Stimulated activated CD8-positive, alpha-beta memory T cell treated with anti-CD3 and anti-CD28 coated beads, Interleukin-4, amount 100 ng/mL, for 24 hours (primary cell): Measurements from ENCODE around the gene SULT2A1.
A peak's percentile ranks its signal among the peaks of the same experiment; 100 is the strongest.
"Not testable (repeated sequence)": the region's sequence is repeated elsewhere in the genome, so short reads cannot be mapped to it uniquely, and the experiment has no call there.

Source experiments
- DNase-seq: peaks from one replicate; pipeline ENCODE4 v3.0.0-alpha.2; 2020; ENCODE audit warnings: low read depth

Gene SULT2A1, protein sequence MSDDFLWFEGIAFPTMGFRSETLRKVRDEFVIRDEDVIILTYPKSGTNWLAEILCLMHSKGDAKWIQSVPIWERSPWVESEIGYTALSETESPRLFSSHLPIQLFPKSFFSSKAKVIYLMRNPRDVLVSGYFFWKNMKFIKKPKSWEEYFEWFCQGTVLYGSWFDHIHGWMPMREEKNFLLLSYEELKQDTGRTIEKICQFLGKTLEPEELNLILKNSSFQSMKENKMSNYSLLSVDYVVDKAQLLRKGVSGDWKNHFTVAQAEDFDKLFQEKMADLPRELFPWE

DNA sequence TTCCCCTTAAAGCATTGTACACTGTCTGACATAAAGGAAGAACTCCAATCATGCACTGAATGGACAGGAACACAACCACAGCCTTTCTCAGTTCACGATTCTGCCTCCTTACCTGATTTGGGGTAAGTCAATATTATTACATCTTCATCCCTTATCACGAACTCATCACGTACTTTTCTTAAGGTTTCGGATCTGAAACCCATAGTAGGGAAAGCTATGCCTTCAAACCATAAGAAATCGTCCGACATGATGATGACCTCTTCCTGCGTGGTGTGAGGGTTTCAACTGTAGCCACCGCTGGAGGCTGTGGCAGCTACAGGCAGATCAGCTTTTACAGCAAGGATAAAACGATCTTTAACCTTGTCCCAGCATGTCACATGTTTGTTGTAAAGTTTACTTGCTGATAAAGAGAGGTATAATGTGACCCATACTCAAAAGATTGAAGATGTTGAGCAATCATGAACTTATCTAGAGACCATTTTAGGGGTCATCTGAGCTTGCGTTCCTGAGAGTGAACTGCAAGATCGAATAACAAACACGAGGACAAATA lies at the start of gene SULT2A1:
TSS of gene SULT2A1 (minus strand) at position 306 of the 550 bp plus-strand sequence. CDS start at position 248, 58 bp downstream.
- DNase-seq: no peak

DNA sequence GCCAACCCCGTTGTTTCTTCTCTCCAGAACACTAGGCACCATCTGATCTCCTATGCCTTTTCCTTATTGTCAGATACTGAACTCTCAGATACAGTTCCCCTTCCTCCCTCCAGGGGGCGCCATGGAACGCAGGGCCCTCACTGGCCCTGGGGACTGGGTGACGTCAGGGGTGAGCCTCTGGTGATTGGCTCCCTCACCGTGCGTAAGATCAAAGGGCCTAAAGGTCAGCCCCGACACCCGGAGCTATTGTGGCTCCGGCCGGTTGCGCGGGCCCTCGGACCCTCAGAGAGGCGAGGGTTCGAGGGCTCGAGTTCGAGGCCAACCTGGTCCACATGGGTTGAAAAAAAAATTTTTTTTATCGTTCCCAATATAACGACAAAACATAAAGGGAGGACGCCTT lies 42.5 kb upstream of the SULT2A1 start:
- not testable (repeated sequence) for DNase-seq

DNA sequence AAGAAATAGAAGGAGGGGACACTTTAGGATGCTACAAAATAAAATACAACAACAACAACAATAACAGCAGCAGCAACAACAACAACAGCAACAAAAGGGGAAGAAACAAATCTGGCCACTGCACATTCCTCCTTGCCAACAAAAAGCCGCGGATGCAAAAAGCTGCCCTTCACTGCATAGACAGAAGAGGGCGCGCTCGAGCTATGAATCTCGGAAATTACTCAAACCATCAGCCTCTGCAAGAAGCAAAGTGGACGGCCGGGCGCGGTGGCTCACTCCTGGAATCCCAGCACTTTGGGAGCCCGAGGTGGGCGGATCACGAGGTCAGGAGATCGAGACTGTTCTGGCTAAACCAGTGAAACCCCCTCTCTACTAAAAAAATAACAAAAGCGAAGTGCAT lies 34.0 kb upstream of the SULT2A1 start:
- DNase-seq: not testable (repeated sequence)

DNA sequence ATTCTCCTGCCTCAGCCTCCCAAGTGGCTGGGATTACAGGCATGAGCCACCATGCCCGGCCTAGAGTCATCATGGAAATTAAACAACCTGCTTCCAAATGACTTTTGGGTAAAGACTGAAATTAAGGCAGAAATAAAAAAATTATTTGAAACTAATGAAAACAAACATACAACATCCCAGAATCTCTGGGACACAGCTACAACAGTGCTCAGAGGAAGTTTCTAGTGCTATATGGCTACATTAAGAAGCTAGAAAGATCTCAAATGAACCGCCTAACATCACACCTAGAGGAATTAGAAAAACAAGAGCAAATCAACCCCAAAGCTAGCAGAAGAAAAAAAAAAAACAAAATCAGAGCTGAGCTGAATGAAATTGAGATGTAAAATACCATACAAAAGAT lies 24.1 kb upstream of the SULT2A1 start:
- DNase-seq: not testable (repeated sequence)

DNA sequence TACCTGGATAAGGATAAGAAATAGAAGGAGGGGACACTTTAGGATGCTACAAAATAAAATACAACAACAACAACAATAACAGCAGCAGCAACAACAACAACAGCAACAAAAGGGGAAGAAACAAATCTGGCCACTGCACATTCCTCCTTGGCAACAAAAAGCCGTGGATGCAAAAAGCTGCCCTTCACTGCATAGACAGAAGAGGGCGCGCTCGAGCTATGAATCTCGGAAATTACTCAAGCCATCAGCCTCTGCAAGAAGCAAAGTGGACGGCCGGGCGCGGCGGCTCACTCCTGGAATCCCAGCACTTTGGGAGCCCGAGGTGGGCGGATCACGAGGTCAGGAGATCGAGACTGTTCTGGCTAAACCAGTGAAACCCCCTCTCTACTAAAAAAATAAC lies 23.2 kb upstream of the SULT2A1 start:
- DNase-seq: peak; percentile 35

DNA sequence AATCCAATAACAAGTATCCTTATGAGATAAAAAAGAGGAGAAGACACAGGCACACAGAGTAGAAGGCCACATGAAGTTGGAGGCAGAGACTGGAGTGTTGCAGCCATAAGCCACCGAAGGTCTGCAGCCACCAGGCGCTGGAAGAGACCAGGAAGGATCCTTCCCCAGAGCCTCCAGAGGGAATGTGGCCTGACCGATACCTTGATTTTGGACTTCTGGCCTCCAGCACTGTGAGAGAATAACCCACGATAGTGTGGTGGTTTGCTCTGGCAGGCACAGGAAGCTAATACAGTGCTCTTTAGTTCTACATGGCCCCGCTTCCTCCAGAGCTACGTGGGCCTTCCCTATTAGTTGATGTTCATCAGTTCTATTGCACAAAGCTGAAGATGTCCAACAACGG lies 15.3 kb upstream of the SULT2A1 start:
- no peak for DNase-seq

DNA sequence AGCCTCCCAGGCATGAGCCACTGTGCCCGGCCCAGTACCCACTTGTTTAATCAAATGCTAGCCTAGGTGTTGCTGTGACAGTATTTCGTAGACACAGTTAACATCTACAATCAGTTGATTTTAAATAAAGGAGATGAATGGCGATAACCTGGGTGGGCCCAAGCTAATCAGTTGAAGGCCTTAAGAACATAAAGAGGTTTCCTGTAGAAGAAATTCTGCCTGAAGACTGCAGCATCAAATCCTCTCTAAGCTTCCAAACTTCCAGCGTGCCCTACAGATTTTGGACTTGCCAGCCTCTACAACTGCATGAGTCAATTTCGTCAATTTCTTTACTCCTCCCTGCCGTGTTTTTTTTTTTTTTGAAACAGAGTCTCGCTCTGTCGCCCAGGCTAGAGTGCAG lies 13.2 kb upstream of the SULT2A1 start:
- DNase-seq: no peak

DNA sequence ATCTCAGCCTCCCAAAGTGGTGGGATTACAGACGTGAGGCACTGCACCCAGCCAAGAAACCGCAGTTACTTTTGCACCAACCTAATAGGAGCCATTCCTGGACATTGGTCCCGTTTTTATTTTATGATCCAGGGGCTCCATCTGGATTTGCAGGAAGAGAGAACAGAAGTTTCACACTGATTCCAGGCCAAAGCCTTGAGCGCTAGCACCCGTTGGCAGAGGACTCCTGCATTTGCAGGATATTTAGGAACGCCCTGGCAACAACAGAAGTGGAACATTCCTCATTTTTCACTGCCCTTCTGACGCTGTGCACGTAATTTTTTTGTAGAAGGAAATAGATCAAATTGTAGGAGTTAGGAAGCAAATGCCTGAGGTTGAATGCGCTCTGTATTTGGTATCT lies 11.7 kb upstream of the SULT2A1 start:
- no peak for DNase-seq

DNA sequence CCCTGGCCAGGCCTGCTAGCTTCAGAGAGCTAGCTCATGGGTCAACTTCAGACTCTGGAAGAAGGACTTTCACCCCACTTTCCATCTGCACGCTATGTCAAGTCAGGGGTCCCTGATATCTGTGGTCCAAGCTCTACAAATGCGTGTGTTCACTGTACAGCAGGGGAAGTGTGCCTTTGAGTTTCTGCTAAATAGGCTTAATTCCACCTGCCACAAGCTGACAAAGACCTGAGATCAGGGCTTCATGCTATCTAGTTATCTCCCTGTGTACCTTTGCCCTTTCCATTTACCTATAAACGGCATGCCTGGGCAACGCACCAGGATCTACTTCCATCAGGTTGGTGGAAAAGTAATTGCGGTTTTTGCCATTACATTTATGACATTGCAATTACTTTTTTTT lies 10.7 kb upstream of the SULT2A1 start:
- DNase-seq: no peak

DNA sequence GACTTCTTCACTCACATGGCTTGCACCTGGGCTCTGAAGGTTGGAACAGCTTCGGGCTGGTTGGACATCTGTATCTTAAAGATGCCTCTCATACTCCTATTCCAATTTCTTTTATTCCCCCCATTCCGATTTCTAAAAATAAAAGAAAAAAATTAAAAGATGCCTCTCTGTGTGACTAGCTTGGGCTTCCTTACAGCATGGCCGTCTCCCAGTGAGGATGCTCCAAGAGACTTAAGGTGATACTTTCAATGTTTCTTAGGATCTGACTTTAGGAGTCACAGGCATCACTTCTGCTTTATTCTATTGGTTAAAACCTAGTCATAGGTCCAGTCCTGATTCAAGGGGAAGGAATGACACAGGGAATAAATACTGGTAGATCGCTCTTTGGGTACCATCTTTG lies 9.9 kb upstream of the SULT2A1 start:
- no peak for DNase-seq

DNA sequence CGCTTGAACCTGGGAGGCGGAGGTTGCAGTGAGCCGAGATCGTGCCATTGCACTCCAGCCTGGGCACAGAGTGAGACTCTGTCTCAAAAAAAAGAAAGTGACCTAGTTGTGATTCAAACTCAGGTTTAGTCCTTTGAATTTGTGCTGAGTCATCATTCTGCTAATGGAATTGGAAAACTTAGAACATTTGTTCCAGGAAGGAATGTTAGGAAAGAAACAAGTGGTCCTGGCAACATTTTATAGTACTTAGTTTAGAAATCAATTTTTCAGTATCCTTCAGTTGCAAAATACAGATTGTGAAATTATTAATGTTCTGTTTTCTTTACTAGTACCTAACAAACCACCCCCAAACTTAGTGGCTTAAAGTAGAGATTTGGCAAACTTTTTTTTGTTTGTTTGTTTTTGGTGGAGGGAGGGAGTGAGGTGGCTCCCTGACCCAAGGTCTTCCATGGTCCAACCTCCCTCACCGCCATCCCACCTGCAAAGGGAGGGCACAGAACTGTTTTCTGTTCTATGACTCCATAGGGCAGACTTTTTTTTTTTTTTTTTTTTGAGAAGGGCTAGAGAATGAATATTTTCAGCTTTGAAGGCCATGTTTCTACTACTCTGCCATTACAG lies 9.2 kb upstream of the SULT2A1 start:
- DNase-seq: no peak

DNA sequence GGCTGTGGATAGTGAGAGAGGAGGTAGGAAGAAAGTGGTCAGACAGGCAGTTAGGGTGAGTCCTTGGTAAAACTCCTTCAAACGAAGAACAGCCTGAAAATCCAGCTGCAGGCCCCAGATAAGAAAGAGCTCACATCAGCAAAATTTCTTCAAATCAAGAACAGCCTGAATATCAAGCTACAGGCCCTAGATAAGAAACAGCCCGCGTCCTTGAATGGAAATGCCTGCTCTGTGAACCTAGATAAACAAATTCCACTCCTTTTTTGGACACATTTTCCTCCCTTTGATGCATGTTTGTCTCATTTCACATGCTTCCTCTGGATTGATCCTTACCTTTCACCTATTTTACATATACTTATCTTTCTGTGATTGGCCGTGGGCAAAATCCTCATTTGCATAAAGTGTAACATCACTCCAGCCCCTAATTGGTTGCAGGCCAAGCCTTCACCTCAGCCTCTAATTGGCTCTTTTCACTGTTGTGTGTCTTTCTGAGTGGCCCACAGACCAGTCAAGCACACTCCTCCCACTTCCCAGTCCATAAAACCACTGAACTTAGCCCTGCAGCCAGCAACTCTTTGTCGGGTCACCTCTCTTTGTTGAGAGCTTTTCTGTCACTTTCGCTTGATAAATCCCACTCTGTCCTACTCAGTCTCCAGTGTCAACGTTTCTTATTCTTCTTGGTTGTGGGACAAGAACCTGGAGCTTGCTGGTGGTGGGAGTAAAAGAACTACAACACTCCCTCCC lies 6.0 kb upstream of the SULT2A1 start:
- no peak for DNase-seq

DNA sequence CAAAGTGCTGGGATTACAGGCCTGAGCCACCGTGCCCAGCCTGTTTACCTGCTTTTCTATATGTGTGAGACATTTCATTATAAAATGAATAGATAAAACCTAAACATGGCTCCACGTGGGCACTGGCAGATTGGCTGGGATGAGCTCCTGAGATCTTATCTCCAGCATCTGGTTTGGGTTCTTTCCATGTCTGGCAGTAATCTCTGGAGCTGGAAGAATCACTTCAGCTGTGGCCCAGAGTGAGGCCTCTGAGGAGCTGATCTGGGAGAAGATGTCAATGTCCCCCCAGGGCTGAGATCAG lies 5.5 kb upstream of the SULT2A1 start:
- no peak for DNase-seq

DNA sequence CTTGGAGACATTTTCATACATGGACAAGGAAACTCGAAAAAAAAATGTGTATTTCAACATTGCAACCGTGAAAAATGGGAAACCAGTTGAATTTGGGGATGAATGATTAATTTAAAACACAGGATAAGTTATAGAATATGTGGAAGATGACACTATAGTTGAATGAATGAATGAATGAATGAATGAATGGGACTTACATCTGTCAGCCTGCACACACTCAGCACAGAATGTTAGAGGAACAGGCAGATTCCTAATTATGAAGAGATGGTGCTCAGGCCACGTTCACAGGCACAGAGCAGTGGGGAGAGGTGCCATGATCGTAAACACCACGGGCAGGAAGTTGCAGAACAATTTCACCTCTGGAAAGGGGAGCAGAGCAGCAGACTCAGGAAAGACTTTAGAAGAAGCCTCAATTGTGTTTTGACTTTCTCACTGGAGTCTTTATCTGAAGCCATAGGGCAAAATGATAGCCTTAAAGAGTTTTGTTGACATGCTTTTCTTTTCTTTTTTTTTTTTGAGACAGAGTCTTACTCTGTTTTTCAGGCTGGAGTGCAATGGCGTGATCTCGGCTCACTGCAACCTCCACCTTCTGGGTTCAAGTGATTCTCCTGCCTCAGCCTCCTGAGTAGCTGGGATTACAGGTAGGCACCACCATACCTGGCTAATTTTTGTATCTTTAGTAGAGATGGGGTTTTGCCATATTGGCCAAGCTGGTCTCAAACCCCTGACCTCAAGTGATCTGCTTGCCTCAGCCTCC lies 4.9 kb upstream of the SULT2A1 start:
- no peak for DNase-seq

DNA sequence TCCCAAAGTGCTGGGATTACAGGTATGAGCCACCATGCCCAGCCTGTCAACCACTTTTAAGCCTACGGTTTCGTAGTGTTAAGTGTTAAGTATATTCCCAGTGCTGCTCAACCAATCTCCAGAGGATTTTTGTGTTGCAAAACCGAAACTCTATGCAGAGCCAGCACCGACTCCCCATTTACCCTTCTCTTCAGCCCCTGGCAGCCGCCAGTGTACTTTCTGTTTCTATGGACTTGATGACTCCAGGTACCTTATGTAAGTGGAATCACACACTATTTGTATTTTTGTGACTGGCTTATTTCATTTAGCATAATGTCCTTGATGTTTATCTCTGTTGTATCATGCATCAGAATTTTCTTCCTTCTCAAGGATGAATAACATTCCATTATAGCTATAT lies 1.1 kb downstream of the SULT2A1 start:
- no peak for DNase-seq

DNA sequence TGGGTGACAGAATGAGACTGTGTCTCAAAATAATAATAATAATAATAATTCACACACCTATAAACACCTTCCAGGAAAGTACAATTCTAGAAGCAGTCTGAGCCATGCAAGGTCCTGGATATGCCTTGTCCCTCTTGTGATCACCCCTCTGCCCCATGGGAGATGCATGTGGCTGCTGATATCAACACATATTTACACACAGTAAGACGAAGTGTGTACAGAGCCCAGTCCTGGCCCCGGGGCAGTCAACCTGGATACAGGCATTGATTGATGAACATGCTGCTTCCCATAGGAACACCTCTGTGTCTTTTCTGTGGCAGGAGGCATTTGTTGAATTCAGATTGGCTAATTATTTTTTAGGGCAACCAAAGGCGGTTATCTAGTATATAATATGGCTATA lies 3.2 kb downstream of the SULT2A1 start:
- DNase-seq: no peak

DNA sequence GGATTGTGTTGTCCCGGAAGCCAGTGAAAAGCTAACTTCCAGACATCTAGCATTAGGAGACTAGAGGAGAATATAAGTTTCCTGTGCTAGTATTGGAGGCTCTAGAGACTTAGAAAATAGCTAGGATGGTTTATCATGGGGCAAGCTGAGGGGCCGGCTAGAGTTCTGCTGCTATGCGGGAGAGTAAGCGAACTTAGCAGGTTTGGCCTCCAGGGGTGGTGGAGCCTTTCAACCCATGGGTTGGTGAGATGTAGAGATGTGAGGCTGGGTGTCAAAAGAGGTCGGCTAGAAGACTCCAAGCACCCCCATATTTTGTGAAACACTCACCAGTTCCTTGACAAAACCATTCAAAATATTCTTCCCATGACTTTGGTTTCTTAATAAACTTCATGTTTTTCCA lies 4.4 kb downstream of the SULT2A1 start:
- no peak for DNase-seq

DNA sequence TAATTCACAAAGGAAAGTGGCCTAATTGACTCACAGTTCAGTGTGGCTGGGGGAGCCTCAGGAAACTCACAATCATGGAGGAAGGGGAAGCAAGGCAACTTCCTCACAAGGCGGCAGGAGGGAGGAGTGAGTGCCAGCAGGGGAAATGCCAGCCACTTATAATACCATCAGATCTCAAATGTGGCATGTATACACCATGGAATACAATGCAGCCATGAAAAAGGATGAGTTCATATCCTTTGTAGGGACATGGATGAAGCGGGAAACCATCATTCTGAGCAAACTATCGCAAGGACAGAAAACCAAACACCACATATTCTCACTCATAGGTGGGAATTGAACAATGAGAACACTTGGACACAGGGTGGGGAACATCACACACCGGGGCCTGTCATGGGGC lies 6.7 kb downstream of the SULT2A1 start:
- DNase-seq: not testable (repeated sequence)

DNA sequence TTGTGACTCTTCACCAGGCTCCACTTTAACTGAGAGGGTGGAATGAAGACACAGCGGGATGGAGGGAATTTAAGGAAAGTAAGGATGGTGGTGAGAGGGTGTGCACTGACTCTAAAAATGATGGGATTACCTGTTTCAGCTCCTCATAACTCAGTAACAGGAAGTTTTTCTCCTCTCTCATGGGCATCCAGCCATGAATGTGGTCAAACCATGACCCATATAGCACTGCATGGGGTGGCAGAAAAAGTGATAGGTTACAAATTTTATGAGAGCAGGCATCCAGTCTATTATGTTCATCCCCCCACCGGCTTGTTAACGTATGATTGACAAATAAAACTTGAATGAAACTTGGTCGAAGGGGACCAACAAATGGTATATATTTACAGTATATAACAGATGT lies 7.2 kb downstream of the SULT2A1 start:
- DNase-seq: no peak

DNA sequence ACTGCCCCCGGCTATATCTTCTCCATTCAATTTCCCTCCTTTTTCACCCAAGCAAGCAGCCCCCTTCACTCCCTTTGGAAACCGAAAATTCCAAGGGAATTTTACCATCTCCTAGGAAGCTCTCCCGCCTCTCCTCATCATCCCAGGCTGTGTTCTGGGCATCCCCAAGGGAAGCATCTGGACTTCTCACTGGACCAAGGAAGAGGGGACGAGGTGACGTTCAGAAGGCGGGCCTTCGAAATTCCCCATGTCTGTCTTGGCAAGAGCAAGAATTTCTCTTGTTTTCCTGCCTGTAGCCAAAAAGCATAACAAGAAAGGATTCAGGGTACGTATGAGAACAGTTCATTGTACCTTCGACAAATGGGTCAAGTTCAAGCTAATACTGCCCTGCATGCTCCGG lies 20.9 kb downstream of the SULT2A1 start:
- DNase-seq: no peak

DNA sequence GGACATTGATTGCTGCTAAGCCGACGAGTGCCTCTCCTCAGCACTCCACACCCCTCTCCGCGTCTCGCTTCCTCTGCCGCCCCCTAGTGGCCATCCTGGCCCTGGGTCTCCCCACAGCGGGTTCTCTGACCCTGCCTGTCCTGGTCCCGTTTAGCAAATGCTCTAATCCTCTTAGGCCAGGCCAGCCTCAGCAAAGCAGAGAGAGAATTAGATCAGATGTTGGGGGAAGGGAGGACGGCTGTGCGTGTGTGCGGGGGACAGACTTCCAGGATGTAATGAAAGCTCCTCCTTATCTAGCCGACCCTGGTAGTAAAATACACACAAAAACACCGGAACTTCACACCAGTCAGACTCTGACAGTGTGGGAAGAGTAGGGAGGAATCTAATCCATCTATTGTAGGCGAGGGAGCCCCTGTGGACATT lies 22.6 kb downstream of the SULT2A1 start:
- peak; percentile 84 for DNase-seq

DNA sequence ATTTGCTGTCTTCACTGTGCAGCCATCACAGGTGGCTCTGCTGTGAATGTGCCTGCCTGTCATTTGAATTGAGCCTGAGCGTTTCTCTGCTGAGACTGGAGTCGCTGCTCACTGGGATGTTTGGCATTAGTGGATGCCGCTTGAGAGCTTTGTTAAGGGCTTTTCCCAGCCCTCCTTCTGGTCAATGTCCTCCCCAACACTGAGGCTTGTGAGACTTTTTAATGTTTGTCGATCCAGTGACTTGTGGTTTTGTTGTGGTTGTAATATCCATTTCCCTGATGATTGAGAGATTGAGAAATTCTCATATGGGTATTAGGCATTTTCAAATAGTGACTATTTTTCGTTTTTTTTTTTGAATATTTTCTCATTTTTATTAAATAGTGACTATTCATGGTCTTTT lies 24.5 kb downstream of the SULT2A1 start:
- no peak for DNase-seq
